ENCODE measurements around the gene SPECC1L.

Gene SPECC1L

GRCh38 chr22:24410110-24410856 lies 139.7 kb downstream of the SPECC1L start:
- Histone ChIP-seq H3K9ac (ENCODE audit: low read depth in 1 of 2, low read length in 2 of 2) (no peak overlapping the region), H3K4me1 (ENCODE audit: control insufficient read depth in 1 of 2, insufficient read depth in 2 of 2, low read length in 2 of 2) (peaks cover 0 to 3% of the 10 kb centered on the region in 2 donors), H3K4me3 (ENCODE audit: low read depth in 1 of 2, low read length in 2 of 2) (no peak overlapping the region), H3K27ac (ENCODE audit: low read depth, low read length) (no peak overlapping the region), H3K9me3 (ENCODE audit: control insufficient read depth in 1 of 2, low read length in 2 of 2) (no peaks in the 10 kb centered on the region), H3K36me3 (ENCODE audit: control insufficient read depth in 1 of 2, insufficient read depth in 2 of 2, low read length in 2 of 2) (peaks cover 3 to 46% of the 10 kb centered on the region in 2 donors), H3K27me3 (ENCODE audit: control insufficient read depth in 1 of 2, insufficient read depth in 2 of 2, low read length in 2 of 2) (no peaks in the 10 kb centered on the region)

- H3K27me3 ChIP-seq (ENCODE audit: control insufficient read depth in 1 of 2, insufficient read depth in 2 of 2, low read length in 2 of 2): no peaks in the 10 kb centered on the region
- H3K9me3 ChIP-seq (ENCODE audit: control insufficient read depth in 1 of 2, low read length in 2 of 2): no peaks in the 10 kb centered on the region
- no peak overlapping the region for H3K4me3 ChIP-seq (ENCODE audit: low read depth in 1 of 2, low read length in 2 of 2)
- H3K4me1 ChIP-seq (ENCODE audit: control insufficient read depth in 1 of 2, insufficient read depth in 2 of 2, low read length in 2 of 2): peaks cover 0 to 3% of the 10 kb centered on the region in 2 donors
- peaks cover 8 to 54% of the 10 kb centered on the region in 2 donors for H3K36me3 ChIP-seq (ENCODE audit: control insufficient read depth in 1 of 2, insufficient read depth in 2 of 2, low read length in 2 of 2)
- no peak overlapping the region for H3K27ac ChIP-seq (ENCODE audit: low read depth, low read length)
- H3K9ac ChIP-seq (ENCODE audit: low read depth in 1 of 2, low read length in 2 of 2): no peak overlapping the region
These were observed 140.8 kb downstream of the SPECC1L start for GRCh38 chr22:24411256-24412004.

GRCh38 chr22:24412274-24412673 lies 141.6 kb downstream of the SPECC1L start:
- Histone ChIP-seq H3K36me3 (ENCODE audit: control insufficient read depth in 1 of 2, insufficient read depth in 2 of 2, low read length in 2 of 2) (peaks cover 8 to 62% of the 10 kb centered on the region in 2 donors), H3K9ac (ENCODE audit: low read depth in 1 of 2, low read length in 2 of 2) (no peak overlapping the region), H3K27me3 (ENCODE audit: control insufficient read depth in 1 of 2, insufficient read depth in 2 of 2, low read length in 2 of 2) (no peaks in the 10 kb centered on the region)

GRCh38 chr22:24413271-24413670 lies 142.6 kb downstream of the SPECC1L start:
- Histone ChIP-seq H3K9ac (ENCODE audit: low read depth in 1 of 2, low read length in 2 of 2) (no peak overlapping the region), H3K27ac (ENCODE audit: low read depth, low read length) (no peak overlapping the region), H3K4me1 (ENCODE audit: control insufficient read depth in 1 of 2, insufficient read depth in 2 of 2, low read length in 2 of 2) (no peaks in the 10 kb centered on the region), H3K36me3 (ENCODE audit: control insufficient read depth in 1 of 2, insufficient read depth in 2 of 2, low read length in 2 of 2) (peaks cover 8 to 62% of the 10 kb centered on the region in 2 donors), H3K4me3 (ENCODE audit: low read depth in 1 of 2, low read length in 2 of 2) (no peak overlapping the region), H3K9me3 (ENCODE audit: control insufficient read depth in 1 of 2, low read length in 2 of 2) (no peaks in the 10 kb centered on the region), H3K27me3 (ENCODE audit: control insufficient read depth in 1 of 2, insufficient read depth in 2 of 2, low read length in 2 of 2) (no peaks in the 10 kb centered on the region)

More at GRCh38 chr22:24412274-24412673, 141.6 kb downstream of the SPECC1L start:
- H3K4me1 ChIP-seq (ENCODE audit: control insufficient read depth in 1 of 2, insufficient read depth in 2 of 2, low read length in 2 of 2): no peaks in the 10 kb centered on the region
- no peaks in the 10 kb centered on the region for H3K9me3 ChIP-seq (ENCODE audit: control insufficient read depth in 1 of 2, low read length in 2 of 2)
- H3K4me3 ChIP-seq (ENCODE audit: low read depth in 1 of 2, low read length in 2 of 2): no peak overlapping the region
- no peak overlapping the region for H3K27ac ChIP-seq (ENCODE audit: low read depth, low read length)

- Histone ChIP-seq H3K9me3 (ENCODE audit: control insufficient read depth in 1 of 2, low read length in 2 of 2) (no peaks in the 10 kb centered on the region), H3K36me3 (ENCODE audit: control insufficient read depth in 1 of 2, insufficient read depth in 2 of 2, low read length in 2 of 2) (peaks cover 8 to 57% of the 10 kb centered on the region in 2 donors), H3K27ac (ENCODE audit: low read depth, low read length) (no peak overlapping the region)
These were observed 143.2 kb downstream of the SPECC1L start for GRCh38 chr22:24413736-24414385.

GRCh38 chr22:24414523-24414922 lies 143.9 kb downstream of the SPECC1L start:
- Histone ChIP-seq H3K36me3 (ENCODE audit: control insufficient read depth in 1 of 2, insufficient read depth in 2 of 2, low read length in 2 of 2) (peaks cover 8 to 57% of the 10 kb centered on the region in 2 donors), H3K27me3 (ENCODE audit: control insufficient read depth in 1 of 2, insufficient read depth in 2 of 2, low read length in 2 of 2) (no peaks in the 10 kb centered on the region), H3K4me3 (ENCODE audit: low read depth in 1 of 2, low read length in 2 of 2) (no peak overlapping the region), H3K4me1 (ENCODE audit: control insufficient read depth in 1 of 2, insufficient read depth in 2 of 2, low read length in 2 of 2) (no peaks in the 10 kb centered on the region), H3K27ac (ENCODE audit: low read depth, low read length) (no peak overlapping the region), H3K9ac (ENCODE audit: low read depth in 1 of 2, low read length in 2 of 2) (no peak overlapping the region), H3K9me3 (ENCODE audit: control insufficient read depth in 1 of 2, low read length in 2 of 2) (no peaks in the 10 kb centered on the region)

More at GRCh38 chr22:24413736-24414385, 143.2 kb downstream of the SPECC1L start:
- Histone ChIP-seq H3K4me3 (ENCODE audit: low read depth in 1 of 2, low read length in 2 of 2) (no peak overlapping the region), H3K27me3 (ENCODE audit: control insufficient read depth in 1 of 2, insufficient read depth in 2 of 2, low read length in 2 of 2) (no peaks in the 10 kb centered on the region), H3K9ac (ENCODE audit: low read depth in 1 of 2, low read length in 2 of 2) (no peak overlapping the region), H3K4me1 (ENCODE audit: control insufficient read depth in 1 of 2, insufficient read depth in 2 of 2, low read length in 2 of 2) (no peaks in the 10 kb centered on the region)

GRCh38 chr22:24414984-24415945 lies 144.6 kb downstream of the SPECC1L start:
- H3K36me3 ChIP-seq (ENCODE audit: control insufficient read depth in 1 of 2, insufficient read depth in 2 of 2, low read length in 2 of 2): peaks cover 8 to 57% of the 10 kb centered on the region in 2 donors
- no peak overlapping the region for H3K27ac ChIP-seq (ENCODE audit: low read depth, low read length)
- H3K9me3 ChIP-seq (ENCODE audit: control insufficient read depth in 1 of 2, low read length in 2 of 2): no peaks in the 10 kb centered on the region
- H3K4me3 ChIP-seq (ENCODE audit: low read depth in 1 of 2, low read length in 2 of 2): no peak overlapping the region
- peaks cover 0 to 2% of the 10 kb centered on the region in 2 donors for H3K27me3 ChIP-seq (ENCODE audit: control insufficient read depth in 1 of 2, insufficient read depth in 2 of 2, low read length in 2 of 2)
- no peak overlapping the region for H3K9ac ChIP-seq (ENCODE audit: low read depth in 1 of 2, low read length in 2 of 2)
- peaks cover 0 to 6% of the 10 kb centered on the region in 2 donors for H3K4me1 ChIP-seq (ENCODE audit: control insufficient read depth in 1 of 2, insufficient read depth in 2 of 2, low read length in 2 of 2)

GRCh38 chr22:24416095-24416494 lies 145.5 kb downstream of the SPECC1L start:
- Histone ChIP-seq H3K9me3 (ENCODE audit: control insufficient read depth in 1 of 2, low read length in 2 of 2) (no peaks in the 10 kb centered on the region), H3K27ac (ENCODE audit: low read depth, low read length) (no peak overlapping the region)

GRCh38 chr22:24416611-24417010 lies 146.0 kb downstream of the SPECC1L start:
- Histone ChIP-seq H3K4me1 (ENCODE audit: control insufficient read depth in 1 of 2, insufficient read depth in 2 of 2, low read length in 2 of 2) (peaks cover 0 to 6% of the 10 kb centered on the region in 2 donors), H3K9ac (ENCODE audit: low read depth in 1 of 2, low read length in 2 of 2) (no peak overlapping the region), H3K4me3 (ENCODE audit: low read depth in 1 of 2, low read length in 2 of 2) (no peak overlapping the region), H3K36me3 (ENCODE audit: control insufficient read depth in 1 of 2, insufficient read depth in 2 of 2, low read length in 2 of 2) (peaks cover 5 to 54% of the 10 kb centered on the region in 2 donors), H3K27ac (ENCODE audit: low read depth, low read length) (no peak overlapping the region), H3K27me3 (ENCODE audit: control insufficient read depth in 1 of 2, insufficient read depth in 2 of 2, low read length in 2 of 2) (peaks cover 0 to 9% of the 10 kb centered on the region in 2 donors), H3K9me3 (ENCODE audit: control insufficient read depth in 1 of 2, low read length in 2 of 2) (no peaks in the 10 kb centered on the region)

More at GRCh38 chr22:24416095-24416494, 145.5 kb downstream of the SPECC1L start:
- peaks cover 0 to 6% of the 10 kb centered on the region in 2 donors for H3K4me1 ChIP-seq (ENCODE audit: control insufficient read depth in 1 of 2, insufficient read depth in 2 of 2, low read length in 2 of 2)
- no peak overlapping the region for H3K4me3 ChIP-seq (ENCODE audit: low read depth in 1 of 2, low read length in 2 of 2)
- H3K36me3 ChIP-seq (ENCODE audit: control insufficient read depth in 1 of 2, insufficient read depth in 2 of 2, low read length in 2 of 2): peaks cover 8 to 57% of the 10 kb centered on the region in 2 donors
- peaks cover 0 to 7% of the 10 kb centered on the region in 2 donors for H3K27me3 ChIP-seq (ENCODE audit: control insufficient read depth in 1 of 2, insufficient read depth in 2 of 2, low read length in 2 of 2)
- H3K9ac ChIP-seq (ENCODE audit: low read depth in 1 of 2, low read length in 2 of 2): no peak overlapping the region

All from duodenal mucosa (tissue), 2 donors.